Mesothelial cell of epicardium (in vitro differentiated cells): ENCODE measurements around the gene ADH1A. TPM values are rescaled to one million over a fixed set of nuclear protein-coding genes. Genes with fewer than 3 reads are reported as not detected.

Source experiments
- DNase-seq, 2 experiments: peaks; one replicate each; pipeline ENCODE4 v3.0.0; 2021; ENCODE audit warnings: low spot score in 2 of 2; ENCODE audit not compliant: unreplicated experiment in 2 of 2
- H3K27ac Mint-ChIP-seq: 2 replicates; pipeline ENCODE4 v1.8.0; 2021; ENCODE audit warnings: mixed read lengths
- H3K27me3 Mint-ChIP-seq: 2 replicates; pipeline ENCODE4 v1.8.0; 2021; ENCODE audit warnings: low read depth, mixed read lengths
- H3K36me3 Mint-ChIP-seq: 2 replicates; pipeline ENCODE4 v1.8.0; 2021; ENCODE audit warnings: mixed read lengths
- H3K4me1 Mint-ChIP-seq: 2 replicates; pipeline ENCODE4 v1.8.0; 2021; ENCODE audit warnings: mixed read lengths
- H3K4me3 Mint-ChIP-seq: 2 replicates; pipeline ENCODE4 v1.8.0; 2021; ENCODE audit warnings: mild to moderate bottlenecking, moderate library complexity, mixed read lengths
- H3K9me3 Mint-ChIP-seq: 2 replicates; pipeline ENCODE4 v1.8.0; 2021; ENCODE audit warnings: mixed read lengths
- CTCF ChIP-seq: fragments of 200-600 bp; sonication (generic); IDR thresholded peaks from one replicate; pipeline ENCODE4 v1.5.0; 2021; ENCODE audit warnings: antibody characterized with exemption; ENCODE audit not compliant: unreplicated experiment
- total RNA-seq: library from RNA; stranded (reverse); gene quantifications from 3 replicates; pipeline ENCODE4 v1.2.1, GENCODE V29; 2021

Gene ADH1A
- total RNA-seq, 1 donor from 2014 or later, result not detected

- H3K4me1 Mint-ChIP-seq, result peaks cover 10% of the 10 kb centered on the region
- no peak overlapping the region for H3K4me3 Mint-ChIP-seq
- H3K36me3 Mint-ChIP-seq, result no peaks in the 10 kb centered on the region
- TF ChIP-seq CTCF, result no peak
- H3K27me3 Mint-ChIP-seq, result no peaks in the 10 kb centered on the region
- H3K9me3 Mint-ChIP-seq, result peaks cover 29% of the 10 kb centered on the region
- H3K27ac Mint-ChIP-seq, result no peak overlapping the region
- no peak for DNase-seq
Observed at GRCh38 chr4:99301376-99302164, 10.8 kb upstream of the ADH1A start.

GRCh38 chr4:99300934-99301333 is 10.1 kb upstream of the ADH1A start:
- Mint-ChIP-seq H3K27me3 (no peaks in the 10 kb centered on the region), H3K27ac (peak overlapping the region; percentile 74), H3K4me1 (peaks cover 10% of the 10 kb centered on the region), H3K4me3 (no peak overlapping the region), H3K36me3 (no peaks in the 10 kb centered on the region), H3K9me3 (peaks cover 35% of the 10 kb centered on the region)
- DNase-seq, result peak; percentile 42 to 66
- TF ChIP-seq CTCF, result no peak

GRCh38 chr4:99293357-99293756 is 2.6 kb upstream of the ADH1A start:
- H3K27ac Mint-ChIP-seq, result no peak overlapping the region
- H3K9me3 Mint-ChIP-seq, result peaks cover 41% of the 10 kb centered on the region
- no peaks in the 10 kb centered on the region for H3K27me3 Mint-ChIP-seq
- peaks cover 8% of the 10 kb centered on the region for H3K36me3 Mint-ChIP-seq
- no peaks in the 10 kb centered on the region for H3K4me1 Mint-ChIP-seq
- no peak for DNase-seq
- no peak overlapping the region for H3K4me3 Mint-ChIP-seq
- no peak for TF ChIP-seq CTCF

- H3K4me1 Mint-ChIP-seq, result no peaks in the 10 kb centered on the region
Observed at GRCh38 chr4:99285387-99285786, 5.4 kb downstream of the ADH1A start.

GRCh38 chr4:99282731-99283130 is 8.1 kb downstream of the ADH1A start:
- H3K27me3 Mint-ChIP-seq, result no peaks in the 10 kb centered on the region

More at GRCh38 chr4:99285387-99285786, 5.4 kb downstream of the ADH1A start:
- no peak for DNase-seq
- no peak for TF ChIP-seq CTCF
- H3K27ac Mint-ChIP-seq, result no peak overlapping the region
- H3K36me3 Mint-ChIP-seq, result no peaks in the 10 kb centered on the region
- H3K9me3 Mint-ChIP-seq, result no peaks in the 10 kb centered on the region
- no peaks in the 10 kb centered on the region for H3K27me3 Mint-ChIP-seq
- no peak overlapping the region for H3K4me3 Mint-ChIP-seq

More at GRCh38 chr4:99282731-99283130, 8.1 kb downstream of the ADH1A start:
- no peaks in the 10 kb centered on the region for H3K36me3 Mint-ChIP-seq
- H3K9me3 Mint-ChIP-seq, result no peaks in the 10 kb centered on the region
- H3K4me1 Mint-ChIP-seq, result no peaks in the 10 kb centered on the region
- TF ChIP-seq CTCF, result no peak
- H3K27ac Mint-ChIP-seq, result no peak overlapping the region
- H3K4me3 Mint-ChIP-seq, result no peak overlapping the region
- DNase-seq, result no peak
